22Rv1 (cell line): Measurements from ENCODE around the gene OR5J2.

ENCODE experiments used
- ZFX ChIP-seq: fragments of 450-650 bp; IDR thresholded peaks from 2 replicates; pipeline ENCODE4 v1.6.1; 2017; ENCODE audit warnings: antibody characterized with exemption, borderline replicate concordance
- TF ChIP-seq, protein P1 (sequence below): fragments of 450-650 bp; IDR thresholded peaks from 2 replicates; pipeline ENCODE4 v1.5.1; 2017; ENCODE audit warnings: mild to moderate bottlenecking

- TF ChIP-seq, protein P1, sequence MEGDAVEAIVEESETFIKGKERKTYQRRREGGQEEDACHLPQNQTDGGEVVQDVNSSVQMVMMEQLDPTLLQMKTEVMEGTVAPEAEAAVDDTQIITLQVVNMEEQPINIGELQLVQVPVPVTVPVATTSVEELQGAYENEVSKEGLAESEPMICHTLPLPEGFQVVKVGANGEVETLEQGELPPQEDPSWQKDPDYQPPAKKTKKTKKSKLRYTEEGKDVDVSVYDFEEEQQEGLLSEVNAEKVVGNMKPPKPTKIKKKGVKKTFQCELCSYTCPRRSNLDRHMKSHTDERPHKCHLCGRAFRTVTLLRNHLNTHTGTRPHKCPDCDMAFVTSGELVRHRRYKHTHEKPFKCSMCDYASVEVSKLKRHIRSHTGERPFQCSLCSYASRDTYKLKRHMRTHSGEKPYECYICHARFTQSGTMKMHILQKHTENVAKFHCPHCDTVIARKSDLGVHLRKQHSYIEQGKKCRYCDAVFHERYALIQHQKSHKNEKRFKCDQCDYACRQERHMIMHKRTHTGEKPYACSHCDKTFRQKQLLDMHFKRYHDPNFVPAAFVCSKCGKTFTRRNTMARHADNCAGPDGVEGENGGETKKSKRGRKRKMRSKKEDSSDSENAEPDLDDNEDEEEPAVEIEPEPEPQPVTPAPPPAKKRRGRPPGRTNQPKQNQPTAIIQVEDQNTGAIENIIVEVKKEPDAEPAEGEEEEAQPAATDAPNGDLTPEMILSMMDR, result no peak
- no peak for TF ChIP-seq ZFX
Measured at GRCh38 chr11:56176318-56176717, at the start of gene OR5J2.
